ENCODE data around the gene CEMIP.

Gene CEMIP

DNA sequence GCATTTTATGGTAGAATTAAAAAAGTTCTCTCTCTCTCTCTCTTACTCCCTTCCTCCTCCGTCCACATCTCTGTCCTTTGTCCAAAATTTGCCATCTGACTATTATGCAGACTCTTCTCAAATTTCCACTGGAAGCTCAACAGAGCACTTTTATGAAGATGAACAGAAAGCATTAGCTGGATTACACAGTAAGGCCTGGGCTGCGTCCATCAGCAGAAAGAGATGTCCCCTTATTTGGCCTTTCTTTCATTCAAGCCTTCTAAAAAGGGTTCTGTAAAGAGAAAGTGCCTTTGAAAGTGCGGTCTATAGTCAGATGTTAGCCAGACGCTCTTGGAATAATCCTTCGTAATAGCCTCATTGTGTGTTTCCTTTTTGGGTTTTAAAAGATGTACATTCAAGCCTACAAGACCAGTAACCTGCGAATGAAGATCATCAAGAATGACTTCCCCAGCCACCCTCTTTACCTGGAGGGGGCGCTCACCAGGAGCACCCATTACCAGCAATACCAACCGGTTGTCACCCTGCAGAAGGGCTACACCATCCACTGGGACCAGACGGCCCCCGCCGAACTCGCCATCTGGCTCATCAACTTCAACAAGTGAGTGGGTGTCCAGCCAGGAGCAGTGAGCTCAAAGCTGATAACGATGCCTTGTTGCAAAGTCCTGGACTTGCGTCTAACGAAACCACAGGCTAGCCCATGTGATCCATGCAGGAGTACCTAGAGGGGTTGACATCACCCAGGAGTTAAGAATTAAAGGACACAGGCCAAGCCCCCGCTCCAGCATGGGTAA lies 157.3 kb downstream of the CEMIP start:
- no peak for DNase-seq

DNA sequence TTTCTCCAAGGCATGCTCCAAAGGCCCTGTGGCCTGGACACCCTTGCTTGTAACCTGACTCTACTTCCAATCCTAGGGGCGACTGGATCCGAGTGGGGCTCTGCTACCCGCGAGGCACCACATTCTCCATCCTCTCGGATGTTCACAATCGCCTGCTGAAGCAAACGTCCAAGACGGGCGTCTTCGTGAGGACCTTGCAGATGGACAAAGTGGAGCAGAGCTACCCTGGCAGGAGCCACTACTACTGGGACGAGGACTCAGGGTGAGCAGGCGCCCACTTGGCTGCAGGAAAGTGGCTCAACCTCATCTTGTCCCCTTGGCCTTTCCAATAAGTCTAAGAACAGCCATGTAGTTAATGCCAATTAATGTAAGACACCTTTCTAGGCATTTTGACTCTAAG lies 158.5 kb downstream of the CEMIP start:
- DNase-seq = no peak

DNA sequence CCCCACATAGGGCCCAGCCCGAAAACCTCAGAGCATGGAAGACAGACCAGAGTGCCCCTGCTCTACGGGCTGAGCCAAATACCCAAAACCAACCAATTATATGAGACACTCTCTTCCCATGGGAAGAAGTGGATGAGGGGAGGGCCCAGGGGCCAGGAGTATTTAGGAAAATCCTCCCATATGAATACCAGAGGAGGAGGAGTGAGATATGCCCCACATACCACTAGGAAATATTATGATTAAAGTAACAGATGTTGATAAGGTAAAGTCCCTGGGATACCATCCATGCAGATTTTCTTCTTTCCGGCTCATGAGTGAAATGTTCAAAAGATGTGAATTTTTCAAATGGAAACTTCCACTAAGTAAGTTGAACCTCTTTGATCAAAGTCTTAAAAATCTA lies 160.0 kb downstream of the CEMIP start:
- no peak for DNase-seq

DNA sequence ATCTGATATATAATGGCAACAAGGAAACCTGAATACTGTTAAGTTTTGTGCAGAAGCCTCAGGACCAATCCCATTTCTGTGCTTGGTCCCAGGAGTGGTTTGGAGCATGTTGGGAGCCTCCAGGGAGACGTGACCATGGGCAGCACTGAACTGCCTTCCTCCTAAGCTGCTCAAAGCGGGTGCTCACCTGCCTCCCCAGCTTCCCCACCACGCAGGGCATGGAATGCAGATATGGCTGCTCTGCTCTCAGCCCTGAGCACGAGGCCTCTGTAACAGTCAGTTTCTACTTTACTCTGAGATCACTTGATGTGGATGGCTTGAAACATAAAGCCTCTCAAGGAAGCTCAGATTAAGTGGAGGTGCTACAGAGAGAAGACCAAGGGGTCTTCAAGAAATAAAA lies 161.2 kb downstream of the CEMIP start:
- DNase-seq = no peak

DNA sequence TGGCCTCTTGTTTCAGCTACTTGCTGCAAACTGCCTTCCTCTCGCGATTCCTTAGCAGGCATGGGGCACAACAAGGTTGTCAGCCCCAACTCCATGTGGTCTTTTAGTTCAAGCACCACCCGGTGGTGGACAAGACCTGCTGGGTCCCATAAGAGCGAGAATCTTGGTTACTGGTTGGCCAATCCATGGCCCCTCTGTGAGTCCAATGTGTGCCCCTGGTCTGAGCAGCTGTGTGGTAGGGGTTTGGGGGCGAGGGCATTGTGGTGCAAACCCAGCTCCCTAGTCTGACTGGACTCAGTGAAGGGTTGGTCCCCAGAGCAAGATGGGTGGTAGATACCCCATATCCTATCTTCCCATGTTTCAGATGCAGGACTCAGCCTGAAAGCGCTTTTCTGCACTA lies 161.7 kb downstream of the CEMIP start:
- DNase-seq = no peak

DNA sequence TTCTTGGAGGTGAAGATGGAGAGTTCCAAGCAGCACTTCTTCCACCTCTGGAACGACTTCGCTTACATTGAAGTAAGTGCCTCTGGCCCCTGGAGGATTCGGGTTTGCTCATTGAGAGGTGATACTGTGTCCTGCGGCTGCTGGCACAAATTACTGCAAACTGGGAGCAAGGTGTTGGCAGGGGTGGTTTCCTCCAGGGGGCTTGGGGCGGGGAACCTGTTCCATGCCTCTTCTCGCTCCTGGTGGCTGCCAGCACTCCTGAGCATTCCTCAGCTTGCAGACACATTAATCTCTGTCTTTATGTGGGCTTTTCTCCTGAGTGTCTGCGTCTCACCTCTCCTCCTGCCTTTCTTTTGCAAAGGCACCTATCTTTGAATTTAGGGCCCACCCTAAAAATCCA lies 163.1 kb downstream of the CEMIP start:
- no peak for DNase-seq

DNA sequence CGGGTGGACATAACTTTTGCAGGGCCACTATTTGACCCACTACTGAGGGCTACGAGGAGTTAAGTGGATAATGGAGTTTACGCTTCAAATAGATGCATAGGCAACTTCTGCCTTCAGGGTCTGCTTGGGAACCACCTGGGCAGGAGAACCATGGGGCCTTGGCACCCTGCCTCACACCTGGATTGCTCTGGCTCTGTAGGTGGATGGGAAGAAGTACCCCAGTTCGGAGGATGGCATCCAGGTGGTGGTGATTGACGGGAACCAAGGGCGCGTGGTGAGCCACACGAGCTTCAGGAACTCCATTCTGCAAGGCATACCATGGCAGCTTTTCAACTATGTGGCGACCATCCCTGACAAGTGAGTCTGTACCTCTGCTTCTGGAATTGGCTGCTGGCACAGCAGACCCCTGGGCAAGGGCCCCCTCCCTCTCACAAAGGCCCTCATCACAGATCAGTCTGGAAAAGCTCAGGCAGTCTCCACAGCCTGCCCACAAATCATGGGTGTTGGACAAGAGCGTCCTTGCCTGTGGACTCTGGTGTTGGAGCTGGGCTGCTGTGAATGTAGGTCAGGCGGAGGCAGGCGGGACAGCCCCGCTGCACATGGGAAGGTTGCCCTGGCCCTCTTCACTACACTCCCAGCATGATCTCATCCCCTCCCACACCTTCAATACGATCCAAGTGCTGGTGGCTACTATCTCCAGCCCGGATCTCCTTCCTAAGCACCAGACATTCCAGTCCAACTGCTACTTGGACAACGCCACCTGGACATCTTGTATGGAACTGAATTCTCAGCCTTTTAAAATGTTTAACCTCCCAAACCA lies 163.8 kb downstream of the CEMIP start:
- DNase-seq = no peak

DNA sequence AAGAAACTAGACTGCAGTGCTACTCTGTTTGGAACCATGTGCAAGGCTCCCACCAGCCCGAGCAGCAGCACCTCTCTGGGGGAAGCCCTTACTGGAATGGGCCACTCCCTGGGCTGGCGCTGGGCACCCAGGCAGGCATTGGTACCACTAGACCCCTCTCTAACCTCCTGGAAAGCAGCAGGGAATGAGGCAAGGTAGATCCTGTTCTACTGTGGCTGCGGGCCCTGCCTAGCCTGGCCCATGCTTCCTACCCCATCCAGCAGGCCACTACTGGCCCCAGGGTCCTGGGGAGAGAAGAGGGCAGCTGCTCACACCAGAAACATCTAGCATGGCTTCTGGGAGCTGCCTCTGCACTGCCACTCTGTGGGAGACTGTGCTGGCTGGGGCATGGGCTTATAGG lies 165.6 kb downstream of the CEMIP start:
- no peak for DNase-seq

DNA sequence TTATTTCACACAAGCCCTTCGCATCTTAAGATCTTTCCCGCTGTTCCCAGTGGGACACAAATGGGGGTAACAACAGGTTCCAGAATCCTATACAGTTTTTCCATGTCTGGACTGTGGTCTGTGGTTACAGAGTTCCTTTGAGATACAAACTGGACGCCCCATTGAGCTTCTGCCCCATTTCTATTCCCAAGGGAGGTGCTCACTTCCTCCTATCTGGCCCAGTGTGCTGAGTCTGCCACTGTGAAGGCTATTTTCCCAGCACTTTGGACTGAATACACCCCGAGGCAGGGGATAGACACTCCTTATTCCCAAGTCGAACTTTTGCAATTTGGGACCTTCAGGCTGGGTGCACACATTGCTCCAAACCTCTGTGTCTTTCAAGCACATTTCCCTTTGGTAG lies 166.4 kb downstream of the CEMIP start:
- no peak for DNase-seq

DNA sequence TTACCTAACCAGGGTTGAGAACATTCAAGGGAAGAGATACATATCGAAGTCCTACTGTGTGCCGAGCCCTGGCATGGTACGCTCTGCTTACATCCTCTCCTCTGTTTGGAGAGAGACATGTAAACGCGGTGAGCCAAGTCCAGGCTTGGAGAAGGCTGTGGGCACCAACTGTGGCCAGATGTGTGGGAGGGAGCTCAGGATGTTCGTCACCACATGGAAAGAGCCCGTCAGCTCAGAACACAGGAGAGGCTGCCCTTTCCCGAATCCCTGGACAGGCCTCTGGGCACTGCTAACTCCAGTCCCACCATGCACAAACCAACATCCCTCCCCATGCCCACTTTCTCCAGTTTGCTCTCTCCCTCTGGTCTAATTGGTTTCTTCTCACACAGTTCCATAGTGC lies 167.4 kb downstream of the CEMIP start:
- no peak for DNase-seq

DNA sequence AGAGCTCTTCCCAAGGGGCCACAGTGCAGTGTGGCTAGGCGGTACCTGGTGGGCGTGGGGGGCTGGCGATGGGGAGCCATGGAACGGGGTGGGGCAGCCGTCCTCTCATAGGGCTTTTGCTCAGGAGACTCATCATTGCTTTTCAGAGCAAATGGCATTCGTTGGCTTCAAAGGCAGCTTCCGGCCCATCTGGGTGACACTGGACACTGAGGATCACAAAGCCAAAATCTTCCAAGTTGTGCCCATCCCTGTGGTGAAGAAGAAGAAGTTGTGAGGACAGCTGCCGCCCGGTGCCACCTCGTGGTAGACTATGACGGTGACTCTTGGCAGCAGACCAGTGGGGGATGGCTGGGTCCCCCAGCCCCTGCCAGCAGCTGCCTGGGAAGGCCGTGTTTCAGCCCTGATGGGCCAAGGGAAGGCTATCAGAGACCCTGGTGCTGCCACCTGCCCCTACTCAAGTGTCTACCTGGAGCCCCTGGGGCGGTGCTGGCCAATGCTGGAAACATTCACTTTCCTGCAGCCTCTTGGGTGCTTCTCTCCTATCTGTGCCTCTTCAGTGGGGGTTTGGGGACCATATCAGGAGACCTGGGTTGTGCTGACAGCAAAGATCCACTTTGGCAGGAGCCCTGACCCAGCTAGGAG lies 169.6 kb downstream of the CEMIP start:
- DNase-seq = no peak

DNA sequence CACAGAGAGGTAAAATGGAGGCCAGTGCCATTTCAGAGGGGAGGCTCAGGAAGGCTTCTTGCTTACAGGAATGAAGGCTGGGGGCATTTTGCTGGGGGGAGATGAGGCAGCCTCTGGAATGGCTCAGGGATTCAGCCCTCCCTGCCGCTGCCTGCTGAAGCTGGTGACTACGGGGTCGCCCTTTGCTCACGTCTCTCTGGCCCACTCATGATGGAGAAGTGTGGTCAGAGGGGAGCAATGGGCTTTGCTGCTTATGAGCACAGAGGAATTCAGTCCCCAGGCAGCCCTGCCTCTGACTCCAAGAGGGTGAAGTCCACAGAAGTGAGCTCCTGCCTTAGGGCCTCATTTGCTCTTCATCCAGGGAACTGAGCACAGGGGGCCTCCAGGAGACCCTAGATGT lies 170.6 kb downstream of the CEMIP start:
- no peak for DNase-seq

DNA sequence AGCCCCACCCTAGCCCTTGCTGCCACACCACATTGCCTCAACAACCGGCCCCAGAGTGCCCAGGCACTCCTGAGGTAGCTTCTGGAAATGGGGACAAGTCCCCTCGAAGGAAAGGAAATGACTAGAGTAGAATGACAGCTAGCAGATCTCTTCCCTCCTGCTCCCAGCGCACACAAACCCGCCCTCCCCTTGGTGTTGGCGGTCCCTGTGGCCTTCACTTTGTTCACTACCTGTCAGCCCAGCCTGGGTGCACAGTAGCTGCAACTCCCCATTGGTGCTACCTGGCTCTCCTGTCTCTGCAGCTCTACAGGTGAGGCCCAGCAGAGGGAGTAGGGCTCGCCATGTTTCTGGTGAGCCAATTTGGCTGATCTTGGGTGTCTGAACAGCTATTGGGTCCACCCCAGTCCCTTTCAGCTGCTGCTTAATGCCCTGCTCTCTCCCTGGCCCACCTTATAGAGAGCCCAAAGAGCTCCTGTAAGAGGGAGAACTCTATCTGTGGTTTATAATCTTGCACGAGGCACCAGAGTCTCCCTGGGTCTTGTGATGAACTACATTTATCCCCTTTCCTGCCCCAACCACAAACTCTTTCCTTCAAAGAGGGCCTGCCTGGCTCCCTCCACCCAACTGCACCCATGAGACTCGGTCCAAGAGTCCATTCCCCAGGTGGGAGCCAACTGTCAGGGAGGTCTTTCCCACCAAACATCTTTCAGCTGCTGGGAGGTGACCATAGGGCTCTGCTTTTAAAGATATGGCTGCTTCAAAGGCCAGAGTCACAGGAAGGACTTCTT lies 171.3 kb downstream of the CEMIP start:
- no peak for DNase-seq

DNA sequence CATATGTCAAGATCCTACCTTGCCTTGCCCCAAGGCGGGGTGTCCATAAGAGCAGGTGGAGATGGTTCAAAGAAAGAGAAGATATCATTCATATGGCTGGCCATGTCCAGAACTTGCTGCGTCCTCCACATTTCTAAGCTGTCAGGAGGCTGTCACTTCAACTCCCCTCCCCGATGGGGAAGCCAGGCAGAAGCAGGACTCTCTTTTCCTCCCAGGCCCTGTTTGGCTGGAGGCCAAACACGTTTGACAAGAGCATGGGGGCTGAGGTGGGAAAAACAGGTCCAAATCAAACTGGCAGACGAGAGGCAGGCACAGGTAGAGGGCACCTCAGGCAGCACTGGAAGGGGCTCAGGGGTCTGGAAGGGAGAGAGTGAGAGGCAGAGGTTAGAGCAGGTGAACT lies 172.8 kb downstream of the CEMIP start:
- DNase-seq = no peak

DNA sequence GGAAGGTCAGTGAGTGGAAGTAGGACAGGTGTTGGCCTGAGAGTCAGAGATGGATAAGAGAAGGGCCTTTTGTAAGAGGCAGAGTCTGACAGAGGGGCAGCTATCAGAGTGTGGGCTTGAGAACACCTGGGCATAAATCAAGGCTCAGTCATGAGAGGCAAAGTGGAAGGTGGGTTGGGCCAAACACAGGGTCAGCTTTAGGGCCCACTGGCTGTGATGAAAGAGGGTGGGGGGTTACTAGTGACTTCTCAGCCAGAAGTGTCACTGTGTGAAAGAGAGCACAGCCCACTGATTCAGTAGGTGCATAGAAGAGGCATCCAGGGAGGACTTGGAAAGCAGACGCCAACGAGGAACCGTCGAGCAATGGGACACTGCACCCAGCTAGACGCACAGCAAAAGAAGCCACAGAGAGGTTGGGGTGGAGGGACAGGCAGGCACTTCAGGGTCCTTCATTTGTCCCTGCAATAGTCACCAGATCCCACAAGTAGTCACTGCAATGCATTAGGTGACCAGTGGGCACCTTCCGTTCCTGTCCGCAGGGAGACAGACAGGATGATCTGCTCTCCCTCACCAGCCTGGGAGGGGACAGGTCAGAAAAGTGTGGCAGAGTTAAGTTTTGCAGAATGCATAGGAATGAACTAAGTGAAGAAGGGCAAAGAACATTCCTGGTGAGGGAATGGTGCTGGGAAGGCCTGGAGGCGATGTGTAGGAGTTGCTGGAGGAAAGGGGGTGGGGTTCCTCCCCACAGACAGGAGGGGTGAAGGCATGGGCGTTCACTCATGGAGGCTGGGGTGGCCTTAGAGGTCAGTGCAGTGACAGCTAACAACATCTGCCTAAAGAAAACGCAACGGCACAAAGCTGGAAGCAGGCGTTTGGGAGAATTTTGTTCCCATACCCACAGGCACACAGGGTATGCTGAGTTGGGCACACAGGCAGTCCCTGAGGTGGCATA lies 174.1 kb downstream of the CEMIP start:
- DNase-seq = no peak

DNA sequence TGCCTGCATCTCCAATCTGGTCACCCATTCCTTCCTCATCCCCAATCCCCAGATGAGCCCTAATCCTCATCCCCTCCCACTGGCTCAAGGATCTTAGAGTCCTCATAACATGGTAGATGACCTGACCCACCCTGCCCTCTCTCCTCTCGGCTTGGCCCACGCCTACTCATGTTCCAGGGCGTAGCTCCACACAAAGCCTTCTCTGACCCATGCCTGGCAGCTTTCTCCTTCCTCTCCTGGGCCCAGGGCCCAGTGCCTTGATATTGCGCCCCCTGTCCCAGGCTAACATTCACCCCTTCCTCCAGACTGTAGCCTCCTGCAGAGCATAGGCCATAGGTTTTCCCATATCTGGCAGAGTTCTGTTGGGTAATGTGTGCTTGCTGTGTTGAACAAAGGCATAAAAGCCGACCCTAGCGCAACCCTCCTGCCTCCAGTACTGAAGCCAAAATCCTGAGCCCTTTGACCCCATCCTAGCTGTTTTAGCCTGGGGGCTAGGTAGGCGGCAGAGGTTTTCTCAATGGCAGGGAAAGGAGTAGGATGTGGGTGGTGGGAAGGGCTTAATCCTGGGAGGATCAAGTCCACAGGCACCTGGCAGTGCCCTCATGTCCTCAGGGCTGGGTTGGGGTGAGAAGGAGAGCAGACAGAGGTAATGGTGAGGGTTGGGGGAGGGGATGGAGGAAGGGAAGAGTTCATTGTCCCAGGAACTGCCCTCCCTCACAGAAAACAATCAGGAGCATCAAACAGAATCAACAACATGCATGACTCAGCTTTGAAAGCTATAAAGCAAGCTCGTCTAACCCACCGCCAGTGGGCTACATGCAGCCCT lies 175.0 kb downstream of the CEMIP start:
- no peak for DNase-seq

DNA sequence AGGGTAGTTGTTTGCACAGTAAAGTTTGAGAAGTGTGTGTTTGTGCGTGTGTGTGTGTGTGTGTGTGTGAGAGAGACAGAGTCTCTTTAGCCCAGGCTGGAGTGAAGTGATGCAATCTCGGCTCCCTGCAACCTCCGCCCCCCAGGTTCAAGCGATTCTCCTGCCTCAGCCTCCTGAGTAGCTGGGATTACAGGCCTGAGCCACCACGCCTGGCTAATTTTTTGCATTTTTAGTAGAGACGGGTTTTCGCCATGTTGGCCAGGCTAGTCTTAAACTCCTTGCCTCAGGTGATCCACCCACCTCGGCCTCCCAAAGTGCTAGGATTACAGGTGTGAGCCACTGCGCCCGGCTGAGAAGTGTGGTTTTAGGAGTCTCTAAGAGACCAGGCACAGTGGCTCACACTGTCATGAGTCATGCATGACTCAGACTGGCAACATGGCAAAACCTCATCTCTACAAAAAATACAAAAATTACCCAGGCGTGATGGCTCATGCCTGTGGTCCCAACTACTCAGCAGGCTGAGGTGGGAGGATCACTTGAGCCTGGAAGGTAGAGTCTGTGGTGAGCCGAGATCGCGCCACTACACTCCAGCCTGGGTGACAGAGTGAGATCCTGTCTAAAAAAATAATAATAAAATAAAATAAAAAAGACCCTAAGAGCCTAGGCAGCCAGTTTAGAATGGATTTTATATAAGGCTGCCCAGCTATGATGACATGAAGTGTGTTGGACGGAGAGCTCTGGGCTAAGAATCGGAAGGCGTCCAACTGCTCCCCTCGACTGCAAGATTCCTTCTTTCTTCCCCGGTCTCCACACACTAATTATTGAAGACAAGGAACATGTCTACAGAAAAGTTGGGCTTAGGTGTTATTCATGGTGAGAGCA lies 176.6 kb downstream of the CEMIP start:
- peak; percentile 80 for DNase-seq

DNA sequence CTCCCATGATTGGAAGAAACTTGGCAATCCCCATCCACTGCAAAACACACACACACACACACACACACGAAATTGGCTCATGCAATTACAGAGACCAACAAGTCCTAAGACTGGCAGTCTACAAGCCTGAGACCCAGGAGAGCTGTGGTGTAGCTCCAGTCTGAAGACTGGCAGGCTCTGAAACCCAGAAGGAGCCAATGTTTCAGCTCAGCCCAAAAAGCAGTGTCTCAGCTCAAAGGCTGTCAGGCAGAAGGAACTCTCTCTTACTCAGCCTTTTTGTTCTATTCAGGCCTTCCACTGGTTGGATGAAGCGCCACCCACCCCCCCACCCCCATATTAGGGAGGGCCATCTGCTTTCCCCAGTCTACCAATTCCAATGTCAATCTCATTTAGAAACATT lies 178.4 kb downstream of the CEMIP start:
- DNase-seq = no peak

DNA sequence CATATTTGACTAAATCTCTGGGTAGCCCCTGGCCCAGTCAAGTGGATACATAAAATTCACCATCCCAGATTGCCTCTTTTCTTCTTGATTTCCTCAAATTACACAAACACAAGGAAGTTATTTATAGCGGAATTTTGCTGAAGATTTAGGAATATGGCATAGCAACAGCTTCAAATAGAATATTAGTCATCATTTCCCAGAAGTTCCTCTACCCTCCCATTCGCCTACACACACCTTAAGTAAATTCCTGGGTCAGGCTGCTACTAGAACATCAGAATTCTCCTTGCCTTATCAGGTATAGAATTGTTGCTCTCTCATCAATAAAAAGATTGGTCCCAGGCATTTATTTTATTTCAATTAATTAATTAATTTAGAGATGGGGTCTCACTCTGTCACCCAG lies 178.8 kb downstream of the CEMIP start:
- DNase-seq = no peak

Measured in amniotic stem cell (primary cell).